Fibroblast of lung (primary cell): ENCODE results near the gene ZSCAN16. TPM values are rescaled to one million over a fixed set of nuclear protein-coding genes. Genes with fewer than 3 reads are reported as not detected.
"Not testable (repeated sequence)": the region's sequence is repeated elsewhere in the genome, so short reads cannot be mapped to it uniquely, and the experiment has no call there.

Experiments
- DNase-seq, 2 donors: peaks; one replicate each; pipeline versions ENCODE4 v3.0.0 to v3.0.0-alpha.2; 2010; ENCODE audit warnings: low read depth in 2 of 2
- H2AFZ ChIP-seq: 2 replicates; pipeline ENCODE4 v1.5.1; 2012; ENCODE audit warnings: low read length, control low read depth, inconsistent platforms
- H3K27ac ChIP-seq: 2 replicates; pipeline ENCODE4 v1.5.1; 2011; ENCODE audit warnings: low read length, control low read depth; ENCODE audit not compliant: insufficient read depth
- H3K27me3 ChIP-seq: 2 replicates; pipeline ENCODE4 v1.5.1; 2011; ENCODE audit warnings: mild to moderate bottlenecking, low read length; ENCODE audit not compliant: control insufficient read depth, insufficient read depth
- H3K36me3 ChIP-seq: 2 replicates; pipeline ENCODE4 v1.5.1; 2011; ENCODE audit warnings: low read length; ENCODE audit not compliant: control insufficient read depth, insufficient read depth
- H3K4me1 ChIP-seq: 2 replicates; pipeline ENCODE4 v1.5.1; 2011; ENCODE audit warnings: low read length; ENCODE audit not compliant: control insufficient read depth, insufficient read depth; ENCODE audit errors: extremely low read depth
- H3K4me2 ChIP-seq: 2 replicates; pipeline ENCODE4 v1.5.1; 2011; ENCODE audit warnings: low read length, control low read depth; ENCODE audit not compliant: insufficient read depth; ENCODE audit errors: extremely low read depth
- H3K4me3 ChIP-seq, 4 experiments: fragments of 200-600 bp in 1 of 4; sonication (generic) in 1 of 4; replicated peaks in 1 of 4; 2 replicates each; pipeline ENCODE4 v1.5.1; 2011 to 2016; ENCODE audit warnings: low read length in 4 of 4, low read depth in 3 of 4, mild to moderate bottlenecking in 3 of 4, control low read depth in 2 of 4, inconsistent platforms in 1 of 4, mixed read lengths in 1 of 4; ENCODE audit not compliant: insufficient read depth in 1 of 4; ENCODE audit errors: control extremely low read depth in 1 of 4
- H3K79me2 ChIP-seq: 2 replicates; pipeline ENCODE4 v1.5.1; 2012; ENCODE audit warnings: mild to moderate bottlenecking, low read length, inconsistent platforms; ENCODE audit not compliant: control insufficient read depth, insufficient read depth
- H3K9ac ChIP-seq: 2 replicates; pipeline ENCODE4 v1.5.1; 2011; ENCODE audit warnings: mild to moderate bottlenecking, low read length, control low read depth; ENCODE audit not compliant: insufficient read depth
- H3K9me3 ChIP-seq: 2 replicates; pipeline ENCODE4 v1.5.1; 2012; ENCODE audit warnings: low read depth, low read length; ENCODE audit not compliant: control insufficient read depth, insufficient read depth
- H4K20me1 ChIP-seq: 2 replicates; pipeline ENCODE4 v1.5.1; 2011; ENCODE audit warnings: low read length; ENCODE audit not compliant: control insufficient read depth, insufficient read depth; ENCODE audit errors: extremely low read depth
- EZH2 ChIP-seq: IDR thresholded peaks from 2 replicates; pipeline ENCODE4 v1.5.1; 2012; ENCODE audit warnings: low read length, control low read depth, mild to moderate bottlenecking; ENCODE audit errors: missing control alignments
- polyA minus RNA-seq: library from RNA; depleted of rRNA, polyadenylated mRNA; stranded (reverse); fragments of >200 nt; gene quantifications from 2 replicates; pipeline ENCODE4 v1.2.3, GENCODE V29; 2011; ENCODE audit warnings: low replicate concordance
- polyA plus RNA-seq, 2 donors: library from polyadenylated mRNA; depleted of rRNA in 1 of 2; stranded (reverse) in 1 of 2; unstranded in 1 of 2; fragments of >200 nt; gene quantifications; 2 replicates each; pipeline ENCODE4 v1.2.1, GENCODE V29; 2011 to 2012; ENCODE audit warnings: missing spikeins in 1 of 2
- total RNA-seq: library from RNA; depleted of rRNA; stranded (reverse); fragments of >200 nt; gene quantifications from 2 replicates; pipeline ENCODE4 v1.2.1, GENCODE V29; 2014
- TF ChIP-seq, protein P1 (sequence below), 2 donors: IDR thresholded peaks in 1 of 2; conservative IDR thresholded peaks in 1 of 2; 1 replicate in 1 of 2; 2 replicates in 1 of 2; pipeline ENCODE4 v1.5.1; 2011 to 2012; ENCODE audit warnings: low read length in 2 of 2, control low read depth in 1 of 2, inconsistent platforms in 1 of 2, low read depth in 1 of 2, mild to moderate bottlenecking in 1 of 2

ZSCAN16 gene
- total RNA-seq, result 5.9 and 6.6 TPM in 2 replicates
- 2.0 and 2.7 TPM in 2 replicates for polyA plus RNA-seq
- polyA plus RNA-seq (2012), result 1.9 and 2.7 TPM in 2 replicates
- 0.93 TPM in 1 of 2 replicates, not detected in the other for polyA minus RNA-seq

DNA sequence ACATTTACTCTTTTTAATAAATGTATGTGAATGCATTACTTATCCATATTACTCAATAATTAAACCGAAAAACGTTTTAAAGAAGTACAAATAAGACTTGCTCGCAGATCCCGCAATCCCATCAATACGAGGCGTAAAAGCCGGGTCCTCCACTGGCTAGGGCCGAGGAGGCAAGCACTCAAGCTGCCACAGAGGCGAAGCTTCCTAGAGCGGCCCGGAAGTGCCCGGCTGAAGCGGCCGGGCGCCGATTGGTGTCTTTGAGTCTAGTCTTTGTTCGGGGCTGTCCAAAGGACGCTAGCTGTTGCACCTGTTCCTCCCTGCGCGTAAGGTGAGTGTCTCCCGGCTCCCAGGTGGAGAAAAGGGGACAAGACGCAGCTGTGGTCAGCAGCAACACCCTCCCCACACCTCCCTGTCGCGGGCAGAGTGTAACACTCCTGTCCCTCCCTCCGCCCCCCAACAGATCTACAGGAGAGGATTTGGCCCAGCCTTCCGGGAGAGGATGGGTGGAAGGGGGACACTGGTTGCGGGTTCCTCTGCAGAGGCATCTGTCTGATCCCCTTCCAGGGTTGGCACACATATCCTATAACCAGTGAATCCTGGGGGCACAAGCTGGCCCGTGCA, at the start of gene ZSCAN16:
TSS of gene ZSCAN16 (plus strand) at position 260 of the 621 bp plus-strand sequence. CDS start 835 bp downstream, outside the sequence.
- Histone ChIP-seq H3K27ac (peak within 1 kb of the TSS; percentile 60), H3K36me3 (no peaks in the 10 kb centered on the region), H3K9ac (peak within 1 kb of the TSS; percentile 60), H3K9me3 (no peaks in the 10 kb centered on the region), H3K4me2 (peak within 1 kb of the TSS; percentile 71), H3K27me3 (no peaks in the 10 kb centered on the region), H3K79me2 (peaks cover 9% of the 10 kb centered on the region), H4K20me1 (peaks cover 3% of the 10 kb centered on the region), H2AFZ (peak within 1 kb of the TSS; percentile 98), H3K4me3 (peak within 1 kb of the TSS; percentile 60 to 87 (median 73)), H3K4me1 (no peaks in the 10 kb centered on the region)
- TF ChIP-seq, protein P1, sequence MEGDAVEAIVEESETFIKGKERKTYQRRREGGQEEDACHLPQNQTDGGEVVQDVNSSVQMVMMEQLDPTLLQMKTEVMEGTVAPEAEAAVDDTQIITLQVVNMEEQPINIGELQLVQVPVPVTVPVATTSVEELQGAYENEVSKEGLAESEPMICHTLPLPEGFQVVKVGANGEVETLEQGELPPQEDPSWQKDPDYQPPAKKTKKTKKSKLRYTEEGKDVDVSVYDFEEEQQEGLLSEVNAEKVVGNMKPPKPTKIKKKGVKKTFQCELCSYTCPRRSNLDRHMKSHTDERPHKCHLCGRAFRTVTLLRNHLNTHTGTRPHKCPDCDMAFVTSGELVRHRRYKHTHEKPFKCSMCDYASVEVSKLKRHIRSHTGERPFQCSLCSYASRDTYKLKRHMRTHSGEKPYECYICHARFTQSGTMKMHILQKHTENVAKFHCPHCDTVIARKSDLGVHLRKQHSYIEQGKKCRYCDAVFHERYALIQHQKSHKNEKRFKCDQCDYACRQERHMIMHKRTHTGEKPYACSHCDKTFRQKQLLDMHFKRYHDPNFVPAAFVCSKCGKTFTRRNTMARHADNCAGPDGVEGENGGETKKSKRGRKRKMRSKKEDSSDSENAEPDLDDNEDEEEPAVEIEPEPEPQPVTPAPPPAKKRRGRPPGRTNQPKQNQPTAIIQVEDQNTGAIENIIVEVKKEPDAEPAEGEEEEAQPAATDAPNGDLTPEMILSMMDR (conservative IDR thresholded peaks at IDR 0.05 in 1 of 2, IDR thresholded peaks at IDR 0.05 in 1 of 2; ENCODE audit: low read depth in 1 of 2, low read length in 2 of 2), result no peak
- DNase-seq, result peak; percentile 85

DNA sequence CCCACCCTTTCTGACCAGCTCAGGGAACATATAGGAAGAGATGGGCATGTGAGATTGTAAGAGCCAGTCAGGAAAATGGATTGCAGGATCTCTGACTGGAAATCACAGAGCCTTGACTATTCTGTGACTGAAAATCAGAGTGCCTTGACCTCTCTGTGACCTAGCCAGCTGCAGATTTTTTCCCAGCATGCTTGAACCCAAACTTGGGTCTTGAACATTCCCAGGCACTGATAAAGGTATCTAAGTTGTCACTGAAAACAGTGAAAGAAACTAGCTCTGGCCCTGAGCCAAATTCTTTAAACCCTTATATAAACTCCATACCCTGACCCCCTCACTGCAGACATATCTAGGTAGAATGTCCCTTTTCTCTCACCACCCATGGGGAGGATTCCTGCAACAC, 46.4 kb upstream of the ZSCAN16 start:
- H3K4me2 ChIP-seq, result no peak overlapping the region
- H3K79me2 ChIP-seq, result no peaks in the 10 kb centered on the region
- no peak for DNase-seq
- H2AFZ ChIP-seq, result no peak overlapping the region
- H3K9me3 ChIP-seq, result no peaks in the 10 kb centered on the region
- H4K20me1 ChIP-seq, result no peaks in the 10 kb centered on the region
- H3K36me3 ChIP-seq, result no peaks in the 10 kb centered on the region
- TF ChIP-seq EZH2, result no peak
- TF ChIP-seq, protein P1 (conservative IDR thresholded peaks at IDR 0.05 in 1 of 2, IDR thresholded peaks at IDR 0.05 in 1 of 2; ENCODE audit: low read depth in 1 of 2, low read length in 2 of 2), result no peak
- no peaks in the 10 kb centered on the region for H3K4me1 ChIP-seq
- no peak overlapping the region for H3K9ac ChIP-seq
- H3K4me3 ChIP-seq, result no peak overlapping the region
- H3K27me3 ChIP-seq, result no peaks in the 10 kb centered on the region
- no peak overlapping the region for H3K27ac ChIP-seq

DNA sequence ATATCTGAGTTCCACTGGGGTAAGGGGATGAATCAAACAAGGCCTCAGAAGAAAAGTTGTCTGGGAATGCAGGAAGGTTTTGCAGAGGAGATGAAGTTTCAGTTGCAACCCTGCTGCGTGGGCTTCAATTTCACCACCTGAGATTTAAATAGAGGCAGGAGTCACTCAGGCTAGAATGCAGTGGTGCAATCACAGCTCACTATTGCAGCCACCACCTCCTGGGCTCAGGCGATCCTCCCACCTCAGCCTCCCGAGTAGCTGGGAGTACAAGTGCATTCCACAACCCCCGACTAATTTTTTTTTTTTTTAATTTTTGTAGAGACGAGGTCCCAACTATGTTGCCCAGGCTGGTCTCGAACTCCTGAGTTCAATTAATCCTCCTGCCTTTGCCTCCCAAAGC, 45.6 kb upstream of the ZSCAN16 start:
- no peak overlapping the region for H2AFZ ChIP-seq
- no peak for DNase-seq
- no peak overlapping the region for H3K27ac ChIP-seq
- no peaks in the 10 kb centered on the region for H3K27me3 ChIP-seq
- H3K36me3 ChIP-seq, result no peaks in the 10 kb centered on the region
- no peaks in the 10 kb centered on the region for H3K79me2 ChIP-seq
- H3K9ac ChIP-seq, result no peak overlapping the region
- TF ChIP-seq EZH2, result no peak
- TF ChIP-seq, protein P1 (conservative IDR thresholded peaks at IDR 0.05 in 1 of 2, IDR thresholded peaks at IDR 0.05 in 1 of 2; ENCODE audit: low read depth in 1 of 2, low read length in 2 of 2), result no peak
- H3K4me2 ChIP-seq, result no peak overlapping the region
- H3K4me3 ChIP-seq, result no peak overlapping the region
- H3K9me3 ChIP-seq, result no peaks in the 10 kb centered on the region
- no peaks in the 10 kb centered on the region for H4K20me1 ChIP-seq
- no peaks in the 10 kb centered on the region for H3K4me1 ChIP-seq

DNA sequence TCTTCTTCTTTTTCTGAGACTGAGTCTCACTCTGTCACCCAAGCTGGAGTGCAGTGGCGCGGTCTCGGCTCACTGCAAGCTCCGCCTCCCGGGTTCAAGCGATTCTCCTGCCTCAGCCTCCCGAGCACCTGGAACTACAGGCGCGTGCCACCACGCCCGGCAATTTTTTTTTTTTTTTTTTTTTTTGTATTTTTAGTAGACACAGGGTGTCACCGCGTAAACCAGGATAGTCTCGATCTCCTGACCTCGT, 44.1 kb upstream of the ZSCAN16 start, which contains the start of gene ZNF165:
TSS of gene ZNF165 (plus strand) at position 188 of the 250 bp plus-strand sequence. CDS start 4,913 bp downstream, outside the sequence.
- DNase-seq, H3K79me2 ChIP-seq, H3K4me1 ChIP-seq, H3K27me3 ChIP-seq, H3K36me3 ChIP-seq, H4K20me1 ChIP-seq, H3K9me3 ChIP-seq: not testable (repeated sequence)
- H3K4me2 ChIP-seq, result peak within 1 kb of the TSS; percentile 90
- H2AFZ ChIP-seq, result peak within 1 kb of the TSS; percentile 94
- H3K9ac ChIP-seq, result peak within 1 kb of the TSS; percentile 88
- H3K4me3 ChIP-seq, result peak within 1 kb of the TSS; percentile 65 to 79 (median 72)
- peak within 1 kb of the TSS; percentile 99 for H3K27ac ChIP-seq
